Inferior parietal cortex (tissue), 1 donor: ENCODE results near the gene ROR1.
A peak's percentile ranks its signal among the peaks of the same experiment; 100 is the strongest.

Experiments used
- DNase-seq: peaks from one replicate; pipeline ENCODE4 v3.0.0-alpha.2; 2016; ENCODE audit errors: extremely low spot score

ROR1 gene

DNA sequence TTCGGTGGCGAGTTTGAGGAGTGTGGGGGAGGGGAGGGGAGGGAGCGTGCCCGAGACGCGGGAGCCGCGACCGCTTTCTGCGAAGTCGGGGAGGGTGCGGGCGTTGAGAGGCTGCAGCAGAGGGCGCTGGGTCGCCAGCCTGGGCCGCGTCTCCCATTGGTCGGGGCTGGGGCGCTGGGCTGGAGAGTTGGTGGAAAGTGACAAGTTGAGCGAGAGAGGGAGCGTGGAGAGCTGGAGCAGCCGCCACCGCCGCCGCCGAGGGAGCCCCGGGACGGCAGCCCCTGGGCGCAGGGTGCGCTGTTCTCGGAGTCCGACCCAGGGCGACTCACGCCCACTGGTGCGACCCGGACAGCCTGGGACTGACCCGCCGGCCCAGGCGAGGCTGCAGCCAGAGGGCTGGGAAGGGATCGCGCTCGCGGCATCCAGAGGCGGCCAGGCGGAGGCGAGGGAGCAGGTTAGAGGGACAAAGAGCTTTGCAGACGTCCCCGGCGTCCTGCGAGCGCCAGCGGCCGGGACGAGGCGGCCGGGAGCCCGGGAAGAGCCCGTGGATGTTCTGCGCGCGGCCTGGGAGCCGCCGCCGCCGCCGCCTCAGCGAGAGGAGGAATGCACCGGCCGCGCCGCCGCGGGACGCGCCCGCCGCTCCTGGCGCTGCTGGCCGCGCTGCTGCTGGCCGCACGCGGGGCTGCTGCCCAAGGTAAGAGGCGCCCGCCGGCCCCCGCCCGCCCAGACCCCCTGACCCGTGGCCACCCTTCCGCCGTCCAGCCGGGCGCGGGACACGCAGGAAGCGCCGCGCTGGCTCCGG, at the start of gene ROR1:
Gene ROR1, plus strand, starts transcription at position 203 of the 802 bp plus-strand sequence.
- peak; percentile 64 for DNase-seq

DNA sequence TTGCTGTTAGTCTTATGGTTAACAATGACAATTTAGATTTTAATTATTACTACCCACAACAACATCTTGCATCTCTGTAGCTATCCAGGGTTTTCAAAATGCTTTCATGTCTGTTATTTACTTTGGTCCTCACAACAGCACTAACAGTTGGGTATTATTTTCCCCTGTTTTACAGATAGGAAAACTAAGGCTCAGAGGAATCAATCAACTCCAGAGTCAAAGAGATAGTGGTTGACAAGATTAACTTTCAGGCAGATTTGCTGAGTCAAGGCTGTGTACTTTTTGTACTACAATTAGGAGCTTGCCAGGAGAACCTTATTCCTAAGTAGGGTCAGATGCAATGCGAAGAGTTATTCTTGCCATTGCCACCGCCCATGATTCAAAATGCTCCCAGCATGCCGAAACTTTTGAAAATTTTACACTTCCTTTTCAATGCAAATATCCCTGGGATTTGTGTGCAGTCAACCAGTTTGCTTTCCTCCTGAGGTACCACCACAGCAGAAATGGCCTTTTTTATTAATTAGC, 49.4 kb upstream of the ROR1 start:
- no peak for DNase-seq

DNA sequence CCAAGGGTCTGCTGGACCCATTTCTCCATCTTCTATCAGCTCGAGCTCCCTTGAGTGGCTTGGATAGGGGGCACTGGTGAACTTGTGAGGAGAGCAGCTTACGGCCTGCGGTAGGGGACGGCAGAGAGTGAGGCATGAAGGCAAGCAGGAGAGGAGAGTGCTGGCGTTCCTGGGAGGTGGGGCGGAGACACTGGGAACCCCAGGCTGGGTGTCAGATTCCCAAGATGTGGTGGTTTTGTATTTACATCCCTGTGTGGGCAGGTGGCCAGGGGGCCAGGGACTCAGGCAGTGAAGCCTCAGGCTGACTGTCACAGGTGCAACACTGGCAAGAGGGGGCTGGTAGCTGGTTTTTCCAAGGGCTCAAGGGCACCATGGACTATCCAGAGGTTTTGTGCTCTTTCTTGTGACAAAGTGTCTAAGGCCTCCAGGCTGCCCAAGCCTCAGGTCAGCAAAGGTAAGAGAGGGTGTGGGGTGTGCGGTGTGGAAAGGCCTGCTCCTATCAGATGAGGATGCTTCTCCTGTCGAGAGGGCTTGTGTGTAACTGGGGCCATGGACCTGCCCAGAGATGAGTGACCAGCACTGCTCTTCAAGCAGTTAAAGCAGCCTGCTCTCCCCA, 45.1 kb upstream of the ROR1 start:
- DNase-seq = no peak

DNA sequence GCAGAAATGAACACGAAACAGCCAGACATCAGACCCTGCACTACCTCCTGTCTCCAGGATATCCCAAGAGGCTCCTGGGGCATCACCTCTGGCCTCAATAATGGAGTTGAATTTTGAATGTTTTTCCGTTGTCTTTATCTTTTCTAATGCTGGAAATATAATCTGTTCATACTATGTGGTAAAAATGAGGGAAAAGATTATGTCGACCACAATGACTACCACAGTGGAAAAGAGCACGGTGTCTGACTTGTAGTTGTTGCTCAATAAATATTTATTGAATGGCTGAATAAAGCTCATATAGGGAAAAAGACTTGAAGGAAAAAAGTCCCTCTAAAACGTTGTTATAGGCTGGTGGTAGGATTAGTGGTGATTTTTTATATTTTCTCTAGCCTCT, 44.6 kb upstream of the ROR1 start:
- DNase-seq = no peak

DNA sequence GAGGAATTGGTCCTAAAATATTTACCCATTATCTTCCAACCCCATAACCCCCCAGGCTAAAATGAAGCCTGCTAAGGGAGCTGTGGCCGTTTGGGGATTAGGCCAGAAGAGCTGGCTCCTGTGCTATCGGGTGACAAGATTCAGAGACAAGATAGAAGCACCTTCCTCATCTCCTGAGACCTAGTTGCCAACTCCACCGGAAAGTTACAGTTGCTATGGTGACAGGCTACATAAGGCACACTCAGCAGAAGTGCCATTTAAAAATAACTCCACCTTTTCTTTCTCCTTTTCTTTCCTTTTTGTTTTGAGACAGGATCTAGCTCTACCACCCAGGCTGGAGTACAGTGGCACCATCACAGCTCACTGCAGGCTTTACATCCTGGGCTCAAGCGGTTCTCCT, 43.6 kb upstream of the ROR1 start:
- peak; percentile 42 for DNase-seq

DNA sequence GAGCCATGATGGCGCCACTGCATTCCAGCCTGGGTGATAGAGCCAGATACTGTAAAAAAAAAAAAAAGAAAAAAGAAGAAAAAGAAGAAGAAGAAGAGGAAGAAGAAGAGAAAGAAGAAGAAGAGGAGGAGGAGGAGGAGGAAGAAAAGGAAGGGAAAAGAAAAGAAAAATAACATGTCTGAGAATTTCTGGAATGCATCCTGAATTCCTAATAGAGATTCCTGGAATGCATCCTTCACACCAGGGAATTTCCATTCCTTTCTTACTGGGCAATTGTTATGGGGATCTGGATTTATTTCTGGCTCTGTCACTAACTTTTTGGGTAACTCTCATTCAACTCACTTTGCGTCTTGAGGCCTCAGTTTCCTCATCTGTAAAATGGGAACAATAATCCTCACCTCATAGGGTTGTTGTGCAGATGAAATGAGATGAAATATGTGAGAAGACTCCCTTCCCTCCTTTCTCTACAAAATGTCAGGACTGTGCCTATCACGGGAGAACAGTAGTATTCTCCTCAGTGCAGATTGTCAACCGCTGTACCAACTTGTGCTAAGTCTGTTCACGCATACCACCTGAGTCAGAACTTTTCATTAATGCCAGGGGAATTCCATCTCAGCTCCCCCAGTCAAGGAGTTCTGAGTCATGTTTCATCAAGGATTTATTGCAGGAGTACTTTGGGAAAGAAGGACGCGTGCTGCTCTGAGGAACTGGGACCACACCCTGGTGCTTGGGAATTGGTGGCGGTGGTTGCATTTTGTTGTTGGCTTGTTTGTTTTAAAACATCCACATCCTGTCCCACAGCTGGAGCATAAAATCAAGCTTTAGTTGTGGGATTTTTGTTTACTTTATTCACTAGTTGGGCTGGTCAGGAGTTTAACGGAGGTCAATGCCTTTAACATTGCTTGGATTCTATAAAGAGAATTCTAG, 42.4 kb upstream of the ROR1 start:
- no peak for DNase-seq

DNA sequence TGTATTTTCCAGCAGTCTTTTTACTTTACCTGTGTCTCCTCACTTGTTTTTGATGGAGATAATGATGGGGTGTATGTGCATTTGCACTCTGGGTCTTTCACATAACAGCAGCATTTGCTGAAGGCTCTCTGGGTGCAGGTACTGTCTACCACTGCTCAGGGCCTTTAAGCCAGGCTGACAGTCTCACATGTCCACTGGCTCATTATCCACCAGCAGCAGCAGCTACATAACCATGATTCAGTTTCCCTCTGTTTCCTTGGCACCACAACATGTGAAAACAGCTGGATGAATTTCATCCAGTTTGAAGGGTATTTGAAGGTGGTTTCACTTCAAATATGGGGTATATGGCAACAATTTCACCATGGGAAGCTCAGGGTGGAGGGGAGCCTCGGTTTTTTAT, 41.2 kb upstream of the ROR1 start:
- DNase-seq = no peak

DNA sequence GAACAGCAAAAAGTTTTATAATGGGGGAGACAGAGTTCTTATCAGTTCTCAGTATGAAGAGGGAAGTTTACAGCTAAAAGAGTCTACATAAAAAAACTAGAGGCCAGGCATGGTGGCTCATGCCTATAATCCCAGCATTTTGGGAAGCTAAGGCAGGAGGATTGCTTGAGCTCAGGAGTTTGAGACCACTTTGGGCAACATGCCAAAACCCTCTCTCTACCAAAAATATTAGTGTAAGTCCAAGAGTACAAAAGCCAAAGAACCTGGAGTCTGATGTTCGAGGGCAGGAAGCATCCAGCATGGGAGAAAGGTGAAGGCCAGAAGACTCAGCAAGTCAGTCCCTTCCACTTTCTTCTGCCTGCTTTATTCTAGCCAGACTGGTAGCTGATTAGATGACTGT, 35.0 kb upstream of the ROR1 start:
- no peak for DNase-seq

DNA sequence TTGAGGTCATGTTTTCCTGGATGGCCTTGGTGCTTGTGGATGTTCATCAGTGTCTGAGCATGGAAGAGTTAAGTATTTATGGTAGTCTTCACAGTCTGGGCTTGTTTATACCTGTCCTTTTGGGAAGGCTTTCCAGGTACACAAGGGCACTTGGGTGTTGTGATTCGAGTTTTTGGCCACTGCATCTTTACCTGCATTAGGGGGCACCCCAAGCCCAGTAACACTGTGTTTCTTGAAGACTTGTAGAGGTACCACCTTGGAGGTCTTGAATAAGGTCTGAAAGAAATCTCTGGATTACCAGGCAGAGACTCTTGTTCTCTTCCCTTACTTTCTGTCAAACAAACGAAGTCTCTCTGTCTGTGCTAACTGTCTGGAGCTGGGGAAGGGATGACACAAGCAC, 34.4 kb upstream of the ROR1 start:
- no peak for DNase-seq

DNA sequence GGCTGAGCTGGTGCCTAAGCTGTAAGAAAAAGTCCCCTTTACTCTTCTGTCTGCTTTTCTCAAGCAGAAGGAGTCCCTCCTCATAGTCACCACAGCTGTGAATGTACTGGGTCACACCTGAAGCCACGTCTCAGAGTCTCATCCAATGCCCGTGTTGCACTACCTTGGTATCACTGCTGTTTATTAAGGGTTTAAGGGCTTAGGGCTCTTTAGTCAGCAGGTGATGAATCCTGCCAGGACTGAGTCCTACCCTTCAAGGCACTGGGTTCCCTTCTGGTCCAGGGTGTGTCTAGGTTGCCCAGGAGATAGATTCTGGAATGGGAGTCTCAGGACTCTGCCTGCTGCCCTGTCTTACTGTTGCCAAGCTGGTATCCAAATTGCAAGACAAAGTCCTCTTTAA, 33.4 kb upstream of the ROR1 start:
- DNase-seq = no peak

DNA sequence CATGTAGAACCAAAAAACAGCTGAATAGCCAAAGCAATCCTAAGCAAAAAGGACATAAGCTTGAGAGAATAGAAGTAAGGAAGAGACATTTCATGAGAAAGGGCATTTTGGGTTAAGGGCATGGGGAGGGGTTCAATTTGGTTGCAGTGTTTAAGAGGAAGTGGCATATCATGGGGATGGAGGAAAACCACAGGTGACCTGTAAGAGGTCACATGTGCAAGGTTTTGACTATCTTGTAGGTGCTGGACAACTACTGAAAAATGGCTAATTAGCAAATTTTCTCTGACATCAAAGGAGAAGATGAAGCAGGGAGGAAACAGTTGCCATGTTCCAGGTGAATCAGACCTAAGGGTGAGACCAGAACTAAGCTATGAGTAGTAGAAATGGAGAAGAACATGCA, 31.3 kb upstream of the ROR1 start:
- no peak for DNase-seq

DNA sequence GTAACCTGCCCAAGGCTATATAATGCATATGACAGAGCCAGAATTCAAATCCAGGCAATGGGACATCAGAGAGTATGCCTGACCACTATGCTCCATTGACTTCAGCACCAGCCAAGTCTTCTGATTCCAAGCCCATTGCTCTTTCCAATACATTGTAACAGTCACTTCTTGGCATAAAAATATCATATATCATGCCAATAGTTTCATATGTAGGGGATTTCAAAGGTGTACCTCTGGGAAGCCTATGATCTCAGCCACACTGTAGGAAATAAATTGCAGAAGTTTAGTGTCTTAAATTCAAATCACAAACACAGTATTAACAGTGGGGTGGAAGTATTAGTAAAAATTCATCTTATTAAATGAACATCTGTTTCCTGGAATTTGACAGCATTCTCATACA, 30.0 kb upstream of the ROR1 start:
- DNase-seq = no peak

DNA sequence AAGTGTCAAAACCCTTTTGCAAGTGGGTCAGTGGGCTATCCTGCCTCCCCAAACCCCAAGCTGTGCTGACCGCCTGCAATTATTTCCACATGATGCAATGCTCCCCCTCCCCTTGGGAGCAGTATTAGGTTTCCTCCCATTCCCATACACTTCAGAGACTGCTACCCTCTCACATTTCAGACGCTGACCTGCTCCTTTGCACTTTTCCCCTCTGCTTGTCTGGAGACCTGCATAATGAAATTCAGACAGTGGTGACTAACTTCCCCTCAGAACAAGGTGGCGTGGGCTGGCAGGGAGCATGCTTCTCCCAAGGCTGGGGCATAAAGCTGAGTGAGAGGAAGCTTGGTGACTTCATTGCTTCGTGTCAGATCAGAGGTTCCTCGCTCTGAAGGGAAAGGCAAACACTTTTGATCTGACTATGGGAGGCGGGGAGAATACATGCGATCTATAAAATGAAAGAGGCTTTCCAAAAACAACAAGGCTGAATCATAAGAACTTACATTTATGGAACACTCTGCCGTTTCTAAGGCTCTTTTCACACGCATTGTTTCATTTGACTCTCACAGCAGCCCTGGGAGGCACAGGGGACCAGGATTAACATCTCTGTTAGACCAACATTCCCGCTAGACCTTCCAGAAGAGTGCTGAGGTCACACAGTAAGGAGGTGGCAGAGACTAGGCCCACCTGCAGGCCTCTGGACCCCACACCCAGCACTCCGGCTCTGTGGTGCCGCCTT, 27.5 kb upstream of the ROR1 start:
- no peak for DNase-seq

DNA sequence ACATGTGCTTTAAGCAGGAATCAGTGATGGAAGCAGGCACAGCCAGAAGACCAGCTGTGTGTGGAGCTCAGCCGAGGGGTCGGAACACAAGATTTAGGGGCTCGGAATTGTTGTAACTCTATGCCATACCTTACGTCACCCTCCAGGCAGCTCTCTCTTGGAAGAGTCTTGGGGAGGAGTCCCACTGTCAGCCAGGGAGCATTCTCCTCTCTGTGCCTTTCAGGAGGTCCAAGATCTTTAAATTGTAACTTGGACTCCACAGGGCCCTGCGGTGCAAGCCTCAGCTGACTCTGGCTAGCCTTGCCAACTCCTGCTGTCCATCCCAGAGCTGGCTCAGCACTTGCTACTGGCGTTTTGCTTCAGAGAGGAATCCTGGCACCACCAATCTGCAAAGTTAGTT, 26.4 kb upstream of the ROR1 start:
- DNase-seq = no peak

DNA sequence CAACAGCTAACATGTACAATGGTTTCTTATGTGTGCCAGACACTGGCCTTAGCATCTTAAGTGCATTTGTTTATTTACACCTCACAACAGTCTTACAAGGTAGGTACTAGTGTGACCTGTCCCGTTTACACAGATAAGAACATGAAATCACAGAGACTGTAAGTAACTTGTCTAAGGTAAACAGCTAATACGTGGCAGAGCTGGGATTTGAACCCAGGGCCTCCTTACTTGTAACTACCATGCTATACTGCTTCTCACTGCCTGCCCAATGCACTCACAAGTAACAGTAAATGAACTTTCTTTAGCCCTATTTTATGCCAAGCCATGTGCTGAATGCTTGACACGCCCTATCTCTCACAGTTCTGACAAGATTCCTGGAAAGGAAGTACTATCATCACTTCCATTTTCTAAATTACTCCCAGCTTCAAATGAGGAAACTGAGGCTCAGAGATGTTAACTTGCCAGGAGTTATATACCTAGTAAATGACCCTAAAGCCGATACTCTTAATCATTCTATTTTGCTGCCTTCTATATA, 25.7 kb upstream of the ROR1 start:
- DNase-seq = no peak

DNA sequence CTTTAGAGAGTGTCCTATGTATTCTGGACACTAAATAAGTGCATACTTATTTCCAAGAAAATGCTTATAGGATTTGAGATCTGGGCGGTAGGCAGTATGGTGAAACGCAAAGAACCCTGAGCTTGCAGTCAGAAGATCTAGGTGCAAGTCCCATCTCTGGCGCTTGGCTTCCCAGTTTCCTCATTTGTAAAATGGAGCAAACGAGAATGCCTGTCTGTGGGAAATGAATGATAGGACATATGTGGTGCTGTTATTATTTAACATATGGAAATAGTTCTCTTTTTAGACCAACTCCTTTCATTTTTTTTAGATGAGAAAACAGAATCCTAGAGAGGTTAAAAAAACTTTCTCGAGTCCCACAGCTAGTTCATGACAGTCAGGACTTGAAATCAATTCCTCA, 25.2 kb upstream of the ROR1 start:
- no peak for DNase-seq

DNA sequence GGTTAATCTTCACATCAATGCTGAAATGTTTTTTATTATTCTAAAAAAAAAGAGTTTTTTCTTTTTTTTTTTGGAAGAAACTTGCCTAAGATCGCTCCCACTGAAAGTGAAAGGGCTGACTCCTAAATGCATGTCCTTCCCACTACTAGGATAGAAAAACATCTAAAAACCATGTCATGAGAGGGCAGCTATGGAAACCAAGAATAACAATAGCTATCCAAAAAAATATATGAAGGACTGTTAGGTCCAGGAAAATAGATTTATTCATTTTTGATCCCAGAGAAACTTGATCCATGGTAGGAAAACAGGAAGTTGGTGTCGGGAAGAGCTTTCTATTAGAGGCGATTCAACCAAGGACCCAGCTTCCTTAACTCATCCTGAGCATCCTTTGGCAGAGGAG, 23.1 kb upstream of the ROR1 start:
- no peak for DNase-seq

DNA sequence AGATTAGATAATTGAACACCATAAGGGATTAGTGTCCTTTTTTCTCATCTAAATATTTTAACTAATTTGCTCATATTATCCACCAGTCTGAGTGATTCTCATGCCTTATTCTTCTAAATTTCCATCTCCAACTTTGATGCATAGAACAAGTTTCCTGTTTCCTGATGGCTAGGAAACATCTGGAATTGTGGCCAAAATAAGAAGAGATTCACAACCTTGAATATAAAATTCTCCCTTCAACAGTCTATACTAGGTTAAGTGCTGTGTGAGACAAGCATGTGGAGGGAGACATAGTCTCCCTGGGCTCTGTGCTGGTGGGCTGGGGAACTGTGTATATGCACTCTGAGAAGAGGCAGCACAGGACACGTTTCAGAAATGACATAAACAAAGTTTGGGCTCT, 21.6 kb upstream of the ROR1 start:
- DNase-seq = no peak

DNA sequence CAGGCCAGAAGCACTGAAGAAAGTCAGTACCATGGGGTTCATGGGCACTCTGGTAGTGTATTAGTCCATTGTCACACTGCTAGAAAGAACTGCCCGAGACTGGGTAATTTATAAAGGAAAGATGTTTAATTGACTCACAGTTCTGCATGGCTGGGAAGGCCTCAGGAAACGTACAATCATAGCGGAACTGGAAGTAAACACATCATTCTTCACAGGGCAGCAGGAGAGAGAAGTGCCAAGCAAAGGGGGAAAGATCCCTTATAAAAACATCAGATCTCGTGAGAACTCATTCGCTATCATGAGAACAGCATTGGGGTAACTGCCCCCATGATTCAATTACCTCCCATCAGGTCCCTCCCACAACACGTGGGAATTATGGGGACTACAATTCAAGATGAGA, 20.2 kb upstream of the ROR1 start:
- DNase-seq = no peak

DNA sequence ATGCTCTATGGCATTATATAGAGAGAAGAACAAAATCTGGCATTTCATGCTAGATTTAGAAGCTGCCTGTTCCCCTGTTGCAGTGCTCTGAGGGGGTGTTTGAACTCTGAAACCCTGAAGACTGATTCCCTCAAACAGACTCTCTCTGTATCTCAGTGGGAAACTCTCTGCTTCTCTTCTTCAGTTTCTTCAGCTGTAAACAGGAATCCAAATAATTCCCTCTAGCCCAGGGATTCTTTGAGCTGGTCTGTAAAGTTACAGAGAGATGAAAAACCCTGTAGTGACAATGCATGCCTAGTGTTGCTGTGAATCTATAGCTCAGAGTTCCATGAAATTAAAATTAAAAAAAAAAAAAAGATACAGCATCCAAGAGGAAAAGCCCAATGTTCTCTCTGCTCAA, 17.0 kb upstream of the ROR1 start:
- no peak for DNase-seq

DNA sequence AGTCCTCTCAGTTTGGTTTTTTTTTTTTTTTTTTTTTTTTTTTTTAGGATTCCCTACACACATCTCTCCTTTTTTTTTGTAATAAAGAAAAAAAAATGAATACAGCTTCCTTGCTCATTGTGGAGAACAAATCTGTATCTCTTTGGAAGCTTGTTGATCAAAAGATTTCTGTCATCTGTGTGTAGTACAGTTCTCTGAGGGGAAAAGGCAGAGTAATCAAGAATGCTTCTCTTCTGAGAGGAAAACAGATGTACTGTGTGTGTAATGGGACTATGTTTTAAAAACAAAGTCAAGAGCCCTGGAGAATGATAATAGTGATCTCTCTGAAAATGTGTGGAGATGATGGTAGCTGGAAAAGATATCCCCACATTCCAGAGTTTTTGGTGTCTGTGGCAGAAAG, 16.5 kb upstream of the ROR1 start:
- no peak for DNase-seq
